Breast epithelium (tissue), 4 donors: Measurements from ENCODE around the gene ZNF345. TPM values are rescaled to one million over a fixed set of nuclear protein-coding genes. Genes with fewer than 3 reads are reported as not detected.

ENCODE experiments used
- DNase-seq, 2 donors: peaks; one replicate each; pipeline ENCODE4 v3.0.0-alpha.2; 2019; ENCODE audit warnings: low spot score in 2 of 2
- H3K27ac ChIP-seq, 2 donors: fragments of 200-600 bp; sonication (generic) in 1 of 2; one replicate each; pipeline ENCODE4 v1.5.1; 2016 to 2019; ENCODE audit warnings: mild to moderate bottlenecking in 1 of 2
- H3K27me3 ChIP-seq, 2 donors: fragments of 200-600 bp; sonication (generic) in 1 of 2; one replicate each; pipeline versions ENCODE4 v1.5.1 to v1.6.0; 2017 to 2019; ENCODE audit warnings: control low read depth in 1 of 2, mild to moderate bottlenecking in 1 of 2
- H3K36me3 ChIP-seq: fragments of 200-600 bp; one replicate; pipeline ENCODE4 v1.5.1; 2019
- H3K4me1 ChIP-seq, 2 donors: fragments of 200-600 bp; sonication (generic); one replicate each; pipeline ENCODE4 v1.5.1; 2016 to 2019; ENCODE audit warnings: control low read depth in 1 of 2
- H3K4me3 ChIP-seq, 3 donors: fragments of 200-600 bp; sonication (generic); 1 replicate in 2 of 3; 2 replicates in 1 of 3; pipeline ENCODE4 v1.5.1; 2016 to 2019; ENCODE audit warnings: mild to moderate bottlenecking in 3 of 3, moderate library complexity in 2 of 3
- H3K9me3 ChIP-seq, 2 donors: fragments of 200-600 bp; sonication (generic) in 1 of 2; one replicate each; pipeline ENCODE4 v1.5.1; 2016 to 2019; ENCODE audit warnings: control low read depth in 1 of 2
- CTCF ChIP-seq, 3 donors: fragments of 450-650 bp; IDR thresholded peaks; one replicate each; pipeline ENCODE4 v1.5.1; 2016 to 2017; ENCODE audit warnings: antibody characterized with exemption in 3 of 3, mild to moderate bottlenecking in 3 of 3, moderate library complexity in 3 of 3
- POLR2A ChIP-seq: fragments of 450-650 bp; IDR thresholded peaks from one replicate; pipeline ENCODE4 v1.6.1; 2016; ENCODE audit warnings: antibody characterized with exemption, mild to moderate bottlenecking, moderate library complexity
- POLR2AphosphoS5 ChIP-seq, 3 donors: sonication (generic); formaldehyde crosslinking; IDR thresholded peaks; one replicate each; pipeline ENCODE4 v1.6.1; 2017; ENCODE audit warnings: antibody characterized with exemption in 3 of 3
- intact Hi-C: fragments of 100-400 bp; cut with DNase I; formaldehyde crosslinking; loops from one replicate; pipeline ENCODE4 v1.15.1; 2023; ENCODE audit warnings: low total_unique reads
- total RNA-seq, 3 donors: library from RNA; depleted of rRNA; stranded (reverse); fragments of >200 nt; gene quantifications; one replicate each; pipeline ENCODE4 v1.1.0, GENCODE V29; 2016

Gene ZNF345
- total RNA-seq, 3 donors from 2014 or later: 8.6 to 13.6 (median 10.2) TPM

GRCh38 chr19:36916991-36917390, 66.3 kb downstream of the ZNF345 start:
- intact Hi-C loops: no loop called here
- peak overlapping the region; percentile 65 to 77 (median 73) for H3K4me3 ChIP-seq
- peaks cover 9% of the 10 kb centered on the region for H3K36me3 ChIP-seq
- TF ChIP-seq POLR2AphosphoS5 (IDR thresholded peaks at IDR 0.05) (no peak), CTCF (IDR thresholded peaks at IDR 0.05) (no peak), POLR2A (no peak)
- DNase-seq: no peak
- H3K27me3 ChIP-seq: no peaks in the 10 kb centered on the region
- peak overlapping the region in 1 of 2 donors; percentile 97 for H3K27ac ChIP-seq
- peaks cover 15 to 20% of the 10 kb centered on the region in 2 donors for H3K9me3 ChIP-seq
- peaks cover 0 to 5% of the 10 kb centered on the region in 2 donors for H3K4me1 ChIP-seq

- intact Hi-C loops: no loop called here
- TF ChIP-seq CTCF (IDR thresholded peaks at IDR 0.05): no peak
- no peak for TF ChIP-seq POLR2AphosphoS5 (IDR thresholded peaks at IDR 0.05)
- TF ChIP-seq POLR2A: no peak
- Histone ChIP-seq H3K27ac (no peak overlapping the region), H3K4me1 (peaks cover 0 to 5% of the 10 kb centered on the region in 2 donors), H3K4me3 (no peak overlapping the region), H3K9me3 (peaks cover 17 to 22% of the 10 kb centered on the region in 2 donors), H3K36me3 (peaks cover 9% of the 10 kb centered on the region), H3K27me3 (no peaks in the 10 kb centered on the region)
- DNase-seq: no peak
Measured at GRCh38 chr19:36918090-36918489, 67.4 kb downstream of the ZNF345 start.

Other genes with a start within 250 kb of the ZNF345 start
- 10 to 100 TPM in 1 of 3 donors, 1 to 10 TPM in 2; 2.6 to 13.0 (median 6.6) TPM for gene ZNF382, start 245.6 kb upstream of the ZNF345 start, total RNA-seq
- 10 to 100 TPM in 1 of 3 donors, 1 to 10 TPM in 2; 8.2 to 13.6 (median 9.0) TPM for gene ZNF461, start 184.0 kb upstream of the ZNF345 start, total RNA-seq
- gene ZNF567, start 163.3 kb upstream of the ZNF345 start, total RNA-seq: 10 to 100 TPM in 2 of 3 donors, 1 to 10 TPM in 1; 3.8 to 20.6 (median 15.1) TPM
- gene ZNF850, start 78.1 kb upstream of the ZNF345 start, total RNA-seq: 1 to 10 TPM; 2.3 to 8.5 (median 2.4) TPM
- gene ZNF790, start 12.5 kb upstream of the ZNF345 start, total RNA-seq: 10 to 100 TPM in 1 of 3 donors, 1 to 10 TPM in 2; 5.6 to 11.4 (median 8.8) TPM
- 1 to 10 TPM; 3.2 to 8.9 (median 4.3) TPM for gene ZNF829, start 65.4 kb downstream of the ZNF345 start, total RNA-seq
- 10 to 100 TPM in 1 of 3 donors, 1 to 10 TPM in 2; 8.5 to 17.9 (median 9.8) TPM for gene ZNF568, start 65.5 kb downstream of the ZNF345 start, total RNA-seq
- gene ZNF420, start 227.6 kb downstream of the ZNF345 start, total RNA-seq: 10 to 100 TPM in 2 of 3 donors, 1 to 10 TPM in 1; 5.1 to 19.2 (median 17.4) TPM